GM12875 (cell line): ENCODE measurements around the gene ZNF837.

Experiments
- H3K4me3 ChIP-seq: one replicate; pipeline ENCODE4 v1.5.1; 2011; ENCODE audit warnings: low read depth, low read length, control low read depth
- CTCF ChIP-seq: IDR thresholded peaks from 2 replicates; pipeline ENCODE4 v1.5.1; 2011; ENCODE audit warnings: low read depth, mild to moderate bottlenecking, control low read depth, inconsistent platforms, low read length, moderate library complexity, borderline replicate concordance; ENCODE audit not compliant: insufficient read depth

Gene ZNF837

GRCh38 chr19:58346961-58347929 lies 33.6 kb downstream of the ZNF837 start:
- no peak for TF ChIP-seq CTCF
- H3K4me3 ChIP-seq: peak overlapping the region; percentile 64

GRCh38 chr19:58345558-58345957 lies 35.3 kb downstream of the ZNF837 start:
- no peak for TF ChIP-seq CTCF
- no peak overlapping the region for H3K4me3 ChIP-seq

- no peak overlapping the region for H3K4me3 ChIP-seq
- TF ChIP-seq CTCF: 0 out of 2 replicates have a peak, but pooled peaks have one; percentile 5
Measured at GRCh38 chr19:58338825-58339558, 41.8 kb downstream of the ZNF837 start.

- H3K4me3 ChIP-seq: no peak overlapping the region
- TF ChIP-seq CTCF: no peak
Measured at GRCh38 chr19:58338336-58338735, 42.5 kb downstream of the ZNF837 start.

GRCh38 chr19:58336820-58337219 lies 44.0 kb downstream of the ZNF837 start:
- H3K4me3 ChIP-seq: no peak overlapping the region
- TF ChIP-seq CTCF: no peak

GRCh38 chr19:58336216-58336615 lies 44.6 kb downstream of the ZNF837 start:
- H3K4me3 ChIP-seq: no peak overlapping the region
- no peak for TF ChIP-seq CTCF
